Fibroblast of mammary gland (primary cell): ENCODE data around the gene NME5.

Experiments used
- DNase-seq: peaks from one replicate; pipeline ENCODE4 v3.0.0-alpha.2; 2010; ENCODE audit warnings: low read depth
- H3K4me3 ChIP-seq: 2 replicates; pipeline ENCODE4 v1.5.1; 2011; ENCODE audit warnings: low read depth, mild to moderate bottlenecking, low read length, moderate library complexity; ENCODE audit not compliant: control insufficient read depth
- TF ChIP-seq, protein P1 (sequence below): conservative IDR thresholded peaks from 2 replicates; pipeline ENCODE4 v1.5.1; 2011; ENCODE audit warnings: low read depth, low read length, inconsistent platforms; ENCODE audit not compliant: control insufficient read depth, insufficient read depth

The NME5 gene

GRCh38 chr5:138102454-138103318, 36.5 kb downstream of the NME5 start:
- TF ChIP-seq, protein P1, sequence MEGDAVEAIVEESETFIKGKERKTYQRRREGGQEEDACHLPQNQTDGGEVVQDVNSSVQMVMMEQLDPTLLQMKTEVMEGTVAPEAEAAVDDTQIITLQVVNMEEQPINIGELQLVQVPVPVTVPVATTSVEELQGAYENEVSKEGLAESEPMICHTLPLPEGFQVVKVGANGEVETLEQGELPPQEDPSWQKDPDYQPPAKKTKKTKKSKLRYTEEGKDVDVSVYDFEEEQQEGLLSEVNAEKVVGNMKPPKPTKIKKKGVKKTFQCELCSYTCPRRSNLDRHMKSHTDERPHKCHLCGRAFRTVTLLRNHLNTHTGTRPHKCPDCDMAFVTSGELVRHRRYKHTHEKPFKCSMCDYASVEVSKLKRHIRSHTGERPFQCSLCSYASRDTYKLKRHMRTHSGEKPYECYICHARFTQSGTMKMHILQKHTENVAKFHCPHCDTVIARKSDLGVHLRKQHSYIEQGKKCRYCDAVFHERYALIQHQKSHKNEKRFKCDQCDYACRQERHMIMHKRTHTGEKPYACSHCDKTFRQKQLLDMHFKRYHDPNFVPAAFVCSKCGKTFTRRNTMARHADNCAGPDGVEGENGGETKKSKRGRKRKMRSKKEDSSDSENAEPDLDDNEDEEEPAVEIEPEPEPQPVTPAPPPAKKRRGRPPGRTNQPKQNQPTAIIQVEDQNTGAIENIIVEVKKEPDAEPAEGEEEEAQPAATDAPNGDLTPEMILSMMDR, result no peak
- no peak for DNase-seq
- no peak overlapping the region for H3K4me3 ChIP-seq

DNA sequence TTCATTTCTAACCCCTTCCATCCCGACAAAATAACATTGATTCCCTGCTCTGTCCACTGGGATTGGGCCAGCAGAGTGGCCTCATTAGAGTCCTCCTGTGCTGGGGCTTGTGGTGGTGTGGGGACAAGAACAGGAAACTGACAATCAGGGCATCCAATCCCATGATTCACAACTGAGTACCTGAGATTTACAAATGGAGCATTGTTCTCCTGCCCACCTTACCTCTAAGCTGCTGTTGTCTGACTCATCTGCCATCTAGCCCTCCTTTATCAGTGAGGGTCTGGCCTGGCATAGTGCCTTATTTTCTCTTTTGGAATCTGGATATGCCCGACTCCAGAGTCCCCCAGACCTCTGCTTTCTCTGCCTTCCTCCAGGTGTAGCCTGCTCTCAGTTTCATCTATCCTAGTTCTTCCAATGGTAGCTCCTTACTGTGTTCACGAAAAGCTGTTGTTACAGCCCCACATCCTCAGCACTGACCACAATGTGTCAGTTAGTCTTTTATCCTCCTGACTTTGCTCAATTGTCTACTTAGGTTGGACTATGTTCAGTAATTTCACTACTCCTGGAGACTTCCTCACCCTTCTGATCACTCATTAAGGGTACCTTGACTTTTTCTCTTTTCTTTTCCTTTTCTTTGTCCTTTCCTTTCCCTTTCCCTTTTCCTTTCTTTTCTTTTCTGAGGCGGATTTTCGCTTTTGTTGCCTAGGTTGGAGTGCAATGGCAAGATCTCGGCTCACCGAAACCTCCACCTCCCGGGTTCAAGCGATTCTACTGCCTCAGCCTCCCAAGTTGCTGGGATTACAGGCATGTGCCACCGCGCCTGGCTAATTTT, 42.0 kb downstream of the NME5 start:
- TF ChIP-seq, protein P1, result no peak
- H3K4me3 ChIP-seq, result no peak overlapping the region
- DNase-seq, result no peak

DNA sequence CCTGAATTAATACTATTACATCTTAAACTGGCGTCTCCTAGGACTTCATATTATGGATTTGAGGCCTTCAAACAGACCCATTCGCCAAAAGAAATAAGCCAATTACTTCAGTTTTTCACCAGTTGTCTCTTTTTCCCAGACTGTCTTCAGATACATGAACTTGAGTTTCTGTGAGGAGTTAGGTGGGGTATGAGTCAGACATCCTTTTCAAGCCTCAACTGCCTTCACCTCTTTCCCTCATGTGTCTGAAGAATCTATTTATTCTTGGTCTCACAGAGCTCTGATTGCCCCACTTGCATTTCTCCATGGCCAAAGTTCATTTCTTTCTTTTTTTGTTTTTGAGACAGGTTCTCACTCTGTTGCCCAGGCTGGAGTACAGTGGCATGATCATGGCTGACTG, 42.9 kb downstream of the NME5 start:
- H3K4me3 ChIP-seq, result no peak overlapping the region
- no peak for DNase-seq
- TF ChIP-seq, protein P1, result no peak

DNA sequence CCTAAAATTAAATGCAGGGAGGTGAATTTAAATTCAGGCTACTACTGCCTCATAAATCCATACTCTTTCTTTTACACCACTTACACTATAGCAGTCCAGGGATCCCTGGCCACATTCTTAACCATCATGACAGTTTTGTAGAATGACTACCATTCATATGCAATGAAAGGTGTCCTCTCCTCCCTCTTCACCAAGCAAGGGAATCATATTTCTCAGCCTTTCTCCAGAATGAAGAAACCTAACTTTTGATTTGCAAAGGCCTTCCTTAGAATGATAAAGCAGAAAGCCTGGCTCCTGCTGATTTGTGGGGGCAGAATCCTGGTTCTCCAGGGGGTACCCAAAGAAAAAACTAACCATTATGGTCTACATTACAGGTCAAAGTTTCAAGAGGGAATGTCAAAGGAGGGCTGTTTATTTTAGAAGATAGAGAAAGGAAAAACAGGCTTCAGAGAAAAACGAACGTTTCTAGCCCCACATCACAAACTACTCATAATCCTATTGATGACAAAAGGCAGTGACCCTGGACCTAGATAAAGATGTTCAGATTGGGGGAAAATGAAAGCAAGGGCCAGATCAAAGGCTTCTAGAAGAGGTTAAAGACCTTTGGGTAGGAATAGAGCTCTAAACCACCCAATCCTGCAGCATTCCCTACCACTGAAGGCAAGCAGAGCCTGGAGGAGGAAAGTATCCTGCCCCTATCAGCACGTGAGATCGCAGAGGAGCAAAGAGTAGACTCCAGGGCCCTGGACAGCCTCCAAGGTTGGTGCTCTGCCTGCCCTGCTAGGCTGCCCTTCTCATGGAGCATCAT, 43.9 kb downstream of the NME5 start:
- TF ChIP-seq, protein P1, result no peak
- no peak for DNase-seq
- no peak overlapping the region for H3K4me3 ChIP-seq

DNA sequence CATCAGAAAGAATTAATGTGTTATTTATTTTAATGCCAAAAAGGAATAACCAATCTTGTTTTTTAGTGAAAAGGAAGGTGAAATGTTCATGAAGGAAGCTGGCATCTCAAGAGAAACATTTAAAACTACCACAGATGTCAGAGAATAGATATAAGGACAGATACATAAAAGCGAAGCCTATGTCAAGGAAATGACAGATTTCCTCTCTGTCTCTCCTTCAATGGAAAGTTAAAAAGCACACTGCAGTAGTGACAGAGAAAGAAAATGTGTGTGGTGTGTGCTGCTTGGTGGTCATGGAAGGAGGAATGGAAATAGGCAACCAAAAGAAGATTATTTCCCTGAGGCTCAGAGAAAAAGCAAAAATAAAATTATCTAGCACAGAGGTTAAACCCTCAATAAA, 46.2 kb downstream of the NME5 start:
- TF ChIP-seq, protein P1, result no peak
- DNase-seq, result no peak
- H3K4me3 ChIP-seq, result no peak overlapping the region

- no peak overlapping the region for H3K4me3 ChIP-seq
- no peak for DNase-seq
- TF ChIP-seq, protein P1, result no peak
Measured at GRCh38 chr5:138092301-138092700, 46.9 kb downstream of the NME5 start.
